ENCODE measurements around the gene SETDB1.

The SETDB1 gene

DNA sequence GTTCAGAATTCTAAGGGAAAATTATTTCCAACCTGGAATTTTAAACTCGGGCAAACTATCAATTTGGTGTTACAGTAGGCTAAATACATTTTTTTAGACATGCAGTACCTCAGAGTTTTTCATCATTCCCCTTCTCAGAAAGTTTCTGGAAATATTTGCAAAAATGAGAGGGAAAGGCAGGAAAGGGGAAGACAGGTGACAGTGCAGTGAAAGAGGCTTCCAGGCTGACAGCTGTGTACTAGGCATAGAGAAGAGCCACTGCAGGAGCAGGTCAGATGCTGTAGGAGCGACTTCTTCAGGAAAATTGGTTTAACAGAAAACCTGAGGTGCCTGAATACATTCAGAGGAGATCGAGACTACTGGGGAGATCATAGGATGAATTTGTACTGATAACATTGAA, 28.5 kb downstream of the SETDB1 start:
- DNase-seq (ENCODE audit: low spot score): no peak
- Histone ChIP-seq H3K27me3 (ENCODE audit: insufficient read depth, poor library complexity, severe bottlenecking) (no peaks in the 10 kb centered on the region), H3K27ac (ENCODE audit: poor library complexity, severe bottlenecking) (no peak overlapping the region), H3K36me3 (ENCODE audit: low read depth) (peaks cover 76% of the 10 kb centered on the region), H3K4me1 (ENCODE audit: insufficient read depth, poor library complexity, severe bottlenecking) (no peaks in the 10 kb centered on the region), H3K4me3 (ENCODE audit: severe bottlenecking) (no peak overlapping the region), H3K9me3 (ENCODE audit: severe bottlenecking) (no peaks in the 10 kb centered on the region)
- ATAC-seq (ENCODE audit: low read depth): no peak
- no peak for TF ChIP-seq CTCF (IDR thresholded peaks at IDR 0.05; ENCODE audit: poor library complexity, severe bottlenecking)

- DNase-seq (ENCODE audit: low spot score): no peak
- Histone ChIP-seq H3K27me3 (ENCODE audit: insufficient read depth, poor library complexity, severe bottlenecking) (no peaks in the 10 kb centered on the region), H3K27ac (ENCODE audit: poor library complexity, severe bottlenecking) (no peak overlapping the region), H3K9me3 (ENCODE audit: severe bottlenecking) (no peaks in the 10 kb centered on the region), H3K4me1 (ENCODE audit: insufficient read depth, poor library complexity, severe bottlenecking) (no peaks in the 10 kb centered on the region), H3K4me3 (ENCODE audit: severe bottlenecking) (no peak overlapping the region), H3K36me3 (ENCODE audit: low read depth) (peaks cover 74% of the 10 kb centered on the region)
- no peak for ATAC-seq (ENCODE audit: low read depth)
- no peak for TF ChIP-seq CTCF (IDR thresholded peaks at IDR 0.05; ENCODE audit: poor library complexity, severe bottlenecking)
These were observed 29.1 kb downstream of the SETDB1 start for GRCh38 chr1:150955280-150955679.

DNA sequence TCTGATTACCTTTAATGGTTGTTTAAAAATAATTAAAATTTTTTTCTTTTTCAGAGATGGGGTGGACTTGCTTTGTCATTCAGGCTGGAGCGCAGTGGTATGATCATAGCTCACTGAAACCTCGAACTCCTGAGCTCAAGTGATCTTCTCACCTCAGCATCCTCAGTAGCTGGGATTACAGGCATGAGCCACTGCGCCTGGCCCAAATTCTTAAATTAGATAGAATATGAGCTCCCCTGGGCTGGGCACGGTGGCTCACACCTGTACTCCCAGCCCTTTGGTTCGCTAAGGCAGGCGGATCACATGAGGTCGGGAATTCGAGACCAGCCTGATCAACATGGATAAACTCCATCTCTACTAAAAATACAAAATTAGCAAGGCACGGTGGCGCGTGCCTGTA, 31.5 kb downstream of the SETDB1 start:
- DNase-seq (ENCODE audit: low spot score) (no peak), ATAC-seq (ENCODE audit: low read depth) (no peak)
- Histone ChIP-seq H3K36me3 (ENCODE audit: low read depth) (peaks cover 76% of the 10 kb centered on the region), H3K4me3 (ENCODE audit: severe bottlenecking) (no peak overlapping the region), H3K27ac (ENCODE audit: poor library complexity, severe bottlenecking) (no peak overlapping the region), H3K9me3 (ENCODE audit: severe bottlenecking) (no peaks in the 10 kb centered on the region), H3K4me1 (ENCODE audit: insufficient read depth, poor library complexity, severe bottlenecking) (no peaks in the 10 kb centered on the region), H3K27me3 (ENCODE audit: insufficient read depth, poor library complexity, severe bottlenecking) (no peaks in the 10 kb centered on the region)
- TF ChIP-seq CTCF (IDR thresholded peaks at IDR 0.05; ENCODE audit: poor library complexity, severe bottlenecking): no peak

- no peak for TF ChIP-seq CTCF (IDR thresholded peaks at IDR 0.05; ENCODE audit: poor library complexity, severe bottlenecking)
- DNase-seq (ENCODE audit: low spot score) (no peak), ATAC-seq (ENCODE audit: low read depth) (no peak)
- H3K27me3 ChIP-seq (ENCODE audit: insufficient read depth, poor library complexity, severe bottlenecking): no peaks in the 10 kb centered on the region
- H3K9me3 ChIP-seq (ENCODE audit: severe bottlenecking): no peaks in the 10 kb centered on the region
- no peak overlapping the region for H3K4me3 ChIP-seq (ENCODE audit: severe bottlenecking)
- H3K4me1 ChIP-seq (ENCODE audit: insufficient read depth, poor library complexity, severe bottlenecking): no peaks in the 10 kb centered on the region
- H3K36me3 ChIP-seq (ENCODE audit: low read depth): peaks cover 80% of the 10 kb centered on the region
- H3K27ac ChIP-seq (ENCODE audit: poor library complexity, severe bottlenecking): no peak overlapping the region
These were observed 34.5 kb downstream of the SETDB1 start for GRCh38 chr1:150960646-150961045.

GRCh38 chr1:150961756-150962155, 35.6 kb downstream of the SETDB1 start:
- no peak for TF ChIP-seq CTCF (IDR thresholded peaks at IDR 0.05; ENCODE audit: poor library complexity, severe bottlenecking)
- ATAC-seq (ENCODE audit: low read depth) (no peak), DNase-seq (ENCODE audit: low spot score) (no peak)
- no peak overlapping the region for H3K27ac ChIP-seq (ENCODE audit: poor library complexity, severe bottlenecking)
- no peaks in the 10 kb centered on the region for H3K9me3 ChIP-seq (ENCODE audit: severe bottlenecking)
- H3K27me3 ChIP-seq (ENCODE audit: insufficient read depth, poor library complexity, severe bottlenecking): no peaks in the 10 kb centered on the region
- peaks cover 85% of the 10 kb centered on the region for H3K36me3 ChIP-seq (ENCODE audit: low read depth)
- H3K4me3 ChIP-seq (ENCODE audit: severe bottlenecking): no peak overlapping the region
- H3K4me1 ChIP-seq (ENCODE audit: insufficient read depth, poor library complexity, severe bottlenecking): no peaks in the 10 kb centered on the region

Measured in RWPE2 (cell line).